GM11168 (cell line): ENCODE results near the gene GLRX3.

ENCODE experiments used
- in situ Hi-C: fragments of 300-500 bp; cut with MboI; formaldehyde crosslinking; loops from one replicate; pipeline ENCODE4 v1.12.0; 2022; ENCODE audit warnings: low sequenced_read_pairs; ENCODE audit not compliant: unreplicated experiment

The GLRX3 gene

DNA sequence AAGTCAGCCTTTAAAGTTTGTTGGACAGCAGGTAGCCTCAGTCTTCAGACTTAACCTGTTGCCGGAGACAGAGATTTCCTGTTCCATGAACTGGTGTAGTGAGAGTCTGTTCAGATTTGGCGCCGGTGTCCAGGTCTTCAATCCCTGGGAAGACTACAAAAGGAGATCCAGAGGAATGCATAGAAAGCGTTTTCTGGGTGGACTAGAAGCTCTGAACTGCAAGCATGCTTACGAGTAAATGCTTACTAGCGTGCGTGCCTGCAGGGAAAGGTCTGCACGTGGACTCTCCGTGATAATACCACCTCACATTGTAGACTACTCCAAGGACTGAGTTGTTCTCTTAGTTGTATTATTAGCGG is 878 bp downstream of the GLRX3 start:
- in situ Hi-C loops, result no loop called here

DNA sequence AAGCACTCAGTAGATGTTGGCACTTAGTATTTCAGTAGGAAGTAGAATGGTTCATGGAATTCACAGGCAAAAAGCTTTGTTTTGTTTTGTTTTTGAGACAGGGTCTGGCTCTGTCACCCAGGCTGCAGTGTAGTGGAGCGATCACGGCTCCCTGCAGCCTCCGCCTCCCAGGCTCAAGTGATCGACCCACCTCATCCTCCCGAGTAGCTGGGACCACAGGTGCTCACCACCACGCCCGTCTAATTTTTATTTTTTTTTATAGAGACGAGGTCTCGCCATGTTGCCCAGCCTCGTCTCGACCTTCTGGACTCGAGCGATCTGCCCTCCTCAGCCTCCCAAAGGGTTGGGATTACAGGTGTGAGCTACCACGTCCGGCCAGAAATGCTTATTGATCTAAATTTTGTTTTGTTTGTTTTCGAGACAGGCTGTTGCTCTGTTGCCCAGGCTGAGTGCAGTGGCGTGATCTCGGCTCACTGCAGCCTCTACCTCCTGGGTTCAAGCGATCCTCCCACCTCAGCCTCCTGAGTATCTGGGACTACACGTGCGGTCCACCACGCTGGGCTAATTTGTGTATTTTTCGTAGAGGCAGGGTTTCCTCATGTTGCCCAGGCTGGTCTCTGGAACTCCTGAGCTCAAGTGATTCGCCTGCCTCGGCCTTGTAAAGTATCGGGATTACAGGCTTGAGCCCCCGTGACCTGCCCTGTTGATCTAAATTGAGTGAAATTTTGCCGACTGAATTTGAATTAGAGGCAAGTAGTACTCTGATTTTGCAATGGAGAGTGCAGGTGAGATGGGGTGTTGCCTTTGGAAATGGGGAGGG is 1.7 kb downstream of the GLRX3 start:
- in situ Hi-C loops, result no loop called here

DNA sequence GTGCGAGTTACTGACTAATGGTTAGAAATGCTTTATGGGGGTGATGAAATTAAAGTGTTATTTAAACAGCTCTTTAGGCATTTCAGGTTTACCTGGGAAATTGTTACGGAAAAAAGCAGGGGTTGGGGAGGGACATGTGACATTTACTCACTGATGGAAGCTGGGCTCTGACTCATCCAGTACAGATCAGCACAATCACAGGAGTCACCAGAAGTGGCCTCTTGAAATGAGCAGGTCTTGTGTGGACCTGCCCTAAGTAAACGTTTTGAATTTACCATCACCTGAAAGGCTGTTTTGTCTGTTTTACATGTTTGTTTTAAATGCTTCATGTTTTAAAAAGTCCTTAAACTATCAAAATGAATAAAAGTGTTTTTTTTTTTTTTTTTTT is 2.3 kb downstream of the GLRX3 start:
- in situ Hi-C loops, result no loop called here

DNA sequence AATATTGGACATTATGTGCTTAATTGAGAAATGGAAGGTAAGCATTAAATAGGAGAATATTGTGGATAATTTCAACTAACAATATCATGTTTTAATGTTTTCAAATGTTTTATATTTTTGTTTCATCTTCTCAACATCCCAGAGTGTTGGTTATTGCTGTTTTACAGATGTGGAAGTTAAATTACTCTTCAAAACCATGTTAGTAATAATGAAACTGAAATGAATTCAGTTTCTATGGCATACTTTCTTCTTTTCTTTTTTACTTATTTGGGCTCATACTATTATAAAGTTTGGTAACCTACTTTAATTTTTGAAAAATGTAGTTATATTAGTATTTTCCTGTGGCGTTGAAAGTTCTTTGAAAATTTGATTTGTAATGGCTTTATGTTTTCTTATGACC is 4.2 kb downstream of the GLRX3 start:
- in situ Hi-C loops, result no loop called here

DNA sequence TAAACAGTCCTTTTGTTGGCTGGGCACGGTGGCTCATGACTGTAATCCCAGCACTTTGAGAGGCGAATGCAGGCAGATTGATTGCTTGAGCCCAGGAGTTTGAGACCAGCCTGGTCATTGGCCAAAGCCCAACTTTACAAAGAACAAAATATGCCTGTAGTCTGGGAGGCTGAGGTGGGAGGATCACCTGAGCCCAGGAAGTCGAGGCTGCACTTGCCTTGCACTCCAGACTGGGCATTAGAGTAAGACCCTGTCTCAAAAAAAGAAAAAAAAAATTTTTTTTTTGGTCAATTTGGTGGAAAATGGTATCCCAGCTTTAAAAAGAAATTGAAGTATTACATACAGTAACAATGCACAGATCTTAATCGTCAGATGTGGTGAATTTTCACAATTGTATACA is 4.8 kb downstream of the GLRX3 start:
- in situ Hi-C loops, result no loop called here

DNA sequence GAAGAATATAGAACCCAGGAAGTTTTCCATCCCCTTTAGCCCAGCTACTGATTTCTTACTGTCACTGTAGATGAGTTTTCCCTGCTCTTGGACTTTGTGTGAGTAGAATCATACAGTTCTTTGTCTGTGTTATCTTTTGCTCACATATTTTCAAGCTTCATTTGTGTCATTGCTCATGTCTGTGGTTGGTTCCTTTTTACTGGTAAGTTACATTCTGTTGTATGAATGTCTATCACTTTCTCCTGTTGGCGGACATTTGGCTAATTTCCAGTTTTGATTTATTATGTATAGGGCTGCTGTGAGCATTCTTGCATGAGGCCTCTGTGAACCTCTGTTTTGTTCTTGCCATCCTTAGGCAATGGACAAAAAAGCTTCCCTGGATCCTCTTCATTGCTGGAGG is 5.3 kb downstream of the GLRX3 start:
- in situ Hi-C loops, result no loop called here

DNA sequence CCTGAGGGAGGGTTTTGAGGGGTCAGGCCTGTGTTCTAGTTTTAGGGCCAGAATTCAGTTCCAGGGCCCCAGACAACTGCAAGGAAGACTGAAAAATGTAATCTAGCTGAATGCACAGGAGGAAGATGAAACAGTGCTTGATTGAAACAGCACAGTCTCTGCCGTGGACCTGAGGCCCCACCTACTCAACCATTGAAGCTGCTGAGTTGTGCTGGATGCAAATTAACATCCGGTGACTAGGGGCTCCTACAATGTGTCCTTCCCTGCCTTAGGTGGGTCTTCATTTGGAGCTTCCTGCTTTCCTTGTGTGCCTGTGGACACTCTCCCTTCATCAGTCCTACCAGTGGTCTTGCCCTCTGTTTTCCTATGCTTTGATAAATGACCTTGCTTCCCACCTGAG is 5.7 kb downstream of the GLRX3 start:
- in situ Hi-C loops, result no loop called here

DNA sequence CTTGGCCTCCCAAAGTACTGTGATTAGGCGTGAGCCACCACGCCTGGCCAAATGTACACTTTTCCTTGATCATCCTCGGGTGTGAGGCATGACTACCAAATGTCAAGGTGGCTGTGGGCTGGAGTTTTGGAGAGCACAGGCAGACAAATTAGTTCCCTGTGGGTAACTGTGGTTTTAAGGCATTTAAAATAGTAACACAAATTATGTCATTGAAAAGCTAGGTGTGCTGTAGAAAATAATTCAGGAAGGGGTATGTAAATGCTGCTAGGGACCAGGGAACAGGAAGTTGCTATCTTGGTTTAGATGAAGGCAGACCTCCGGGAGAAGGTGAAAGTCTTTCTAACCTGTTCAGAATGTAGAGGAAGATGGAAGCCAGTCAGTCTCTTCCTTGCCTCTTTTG is 9.9 kb downstream of the GLRX3 start:
- in situ Hi-C loops, result no loop called here

DNA sequence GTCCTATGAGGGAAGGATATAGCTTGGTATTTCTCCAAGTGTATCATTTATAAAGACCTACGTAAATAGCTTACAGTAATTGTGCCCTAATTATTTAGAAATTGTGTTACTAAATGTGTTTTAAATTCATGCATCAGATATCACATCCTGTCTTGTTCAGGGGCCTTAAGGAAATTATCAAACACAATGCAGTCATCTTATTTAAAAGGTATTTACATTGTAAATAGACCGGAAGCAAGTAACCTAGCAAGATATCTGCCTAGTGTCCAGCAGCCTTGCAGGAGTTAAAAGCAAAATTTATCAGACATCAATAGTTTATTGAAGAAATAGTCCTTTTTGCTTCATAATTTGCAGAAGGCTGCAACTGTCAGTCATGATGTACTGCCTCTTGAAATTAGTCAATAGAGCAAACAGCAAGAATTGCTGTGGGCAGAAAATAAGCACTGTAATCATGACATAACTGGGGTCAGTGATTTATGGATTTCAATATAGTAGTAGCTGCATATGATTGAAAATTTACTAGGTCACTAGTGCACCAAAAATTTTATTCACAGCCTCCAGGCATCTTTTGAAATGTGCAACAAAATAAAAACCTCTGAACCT is 23.1 kb downstream of the GLRX3 start:
- in situ Hi-C loops, result no loop called here

DNA sequence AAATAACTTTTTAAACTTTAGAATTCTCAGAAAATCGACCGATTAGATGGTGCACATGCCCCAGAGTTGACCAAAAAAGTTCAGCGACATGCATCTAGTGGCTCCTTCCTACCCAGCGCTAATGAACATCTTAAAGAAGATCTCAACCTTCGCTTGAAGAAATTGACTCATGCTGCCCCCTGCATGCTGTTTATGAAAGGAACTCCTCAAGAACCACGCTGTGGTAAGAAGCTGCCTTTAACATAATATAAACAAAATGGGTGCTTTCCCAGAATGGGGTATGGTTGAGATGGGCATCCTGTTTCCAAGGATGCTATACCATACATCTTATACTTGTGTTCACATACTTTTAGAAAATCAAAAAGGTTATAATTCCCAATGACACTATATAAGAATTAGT is 24.6 kb downstream of the GLRX3 start:
- in situ Hi-C loops, result no loop called here

DNA sequence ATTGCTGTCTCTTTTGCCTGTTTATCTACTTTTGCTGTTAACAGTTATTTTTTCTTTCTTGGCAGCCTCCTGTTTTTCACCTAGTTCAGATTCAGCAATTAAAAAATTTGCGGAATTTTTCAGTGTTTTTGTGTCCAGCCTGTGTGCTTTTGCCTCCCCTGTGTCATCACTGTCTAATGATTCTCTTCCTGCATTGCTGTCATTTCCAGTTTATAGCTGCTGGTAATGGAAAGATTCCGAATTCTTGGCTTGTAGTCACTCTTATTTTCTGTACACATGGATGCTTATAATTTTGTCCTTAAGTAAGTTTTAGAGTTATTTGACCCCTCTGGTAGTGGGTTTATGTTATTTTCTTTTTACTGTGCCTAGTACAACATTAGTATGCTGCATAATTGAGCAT is 25.1 kb downstream of the GLRX3 start:
- in situ Hi-C loops, result no loop called here

DNA sequence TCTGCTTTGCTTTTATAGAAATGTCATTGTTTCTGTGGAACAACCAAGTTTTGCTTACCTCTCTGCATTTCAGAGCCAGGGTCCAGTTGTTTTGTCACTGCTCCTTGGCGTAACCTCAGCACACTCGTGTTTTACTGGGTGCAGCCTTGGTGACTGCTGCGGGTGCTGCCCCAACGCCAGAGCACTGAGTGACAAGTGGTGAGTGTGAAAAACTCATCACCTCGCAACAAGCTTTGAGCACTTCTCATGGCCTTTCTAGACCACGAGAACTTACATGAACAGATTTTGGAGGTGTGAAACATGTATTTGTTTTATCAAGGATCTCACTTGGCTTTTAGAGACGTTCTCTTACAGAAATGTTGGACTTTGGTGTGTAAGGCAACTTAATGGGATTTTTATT is 31.0 kb downstream of the GLRX3 start:
- in situ Hi-C loops, result no loop called here

DNA sequence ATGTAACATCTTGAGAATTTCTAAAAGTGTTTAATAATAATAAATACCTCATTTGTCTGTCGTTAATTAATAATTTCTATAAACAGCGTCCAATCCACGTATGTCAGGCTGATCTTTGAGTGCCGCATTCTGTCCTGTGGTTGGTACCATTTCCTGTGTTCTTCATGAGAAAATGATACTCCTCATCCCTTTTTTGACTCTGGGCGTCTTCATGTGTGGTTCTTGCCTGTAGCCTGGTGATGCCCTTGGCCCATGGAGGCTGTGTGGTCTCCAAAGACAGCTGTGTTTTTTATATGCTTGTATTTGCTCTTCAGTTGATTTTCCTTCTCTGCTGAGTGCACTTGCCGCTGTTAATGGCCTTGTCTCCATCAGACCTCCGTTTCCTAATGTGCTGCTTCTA is 31.5 kb downstream of the GLRX3 start:
- in situ Hi-C loops, result no loop called here

DNA sequence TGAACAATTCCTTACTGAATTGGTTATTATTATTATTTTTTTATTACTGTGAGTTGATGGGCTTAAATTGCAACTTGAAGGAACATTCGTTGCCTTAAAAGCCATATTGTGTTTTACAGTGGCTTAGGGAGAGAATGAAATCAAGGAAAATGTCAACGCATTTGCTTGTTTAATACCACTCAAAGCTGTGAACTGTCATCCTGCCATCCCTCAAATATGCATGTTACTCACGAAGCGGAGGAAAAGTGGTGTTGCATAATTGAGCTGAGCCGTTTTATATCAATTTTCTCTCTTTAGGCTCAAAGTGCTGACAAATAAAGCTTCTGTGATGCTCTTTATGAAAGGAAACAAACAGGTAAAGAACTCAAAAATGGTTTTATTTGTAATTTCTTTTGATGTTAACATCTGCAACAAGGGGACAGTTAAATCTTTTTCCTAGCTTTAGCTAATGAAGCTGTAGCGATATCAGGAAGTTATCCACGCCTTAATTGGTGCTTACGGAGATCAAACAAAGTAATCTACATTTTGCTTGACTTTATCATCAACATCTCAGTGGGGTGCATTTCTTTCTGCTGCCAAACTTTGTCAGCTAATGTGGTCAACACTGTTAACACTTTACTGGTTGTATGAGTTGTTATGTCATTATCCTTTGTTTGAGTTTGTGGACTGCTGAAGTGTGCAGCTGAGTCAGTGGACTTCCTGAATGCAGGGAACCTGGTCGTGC is 33.1 kb downstream of the GLRX3 start:
- in situ Hi-C loops, result no loop called here

DNA sequence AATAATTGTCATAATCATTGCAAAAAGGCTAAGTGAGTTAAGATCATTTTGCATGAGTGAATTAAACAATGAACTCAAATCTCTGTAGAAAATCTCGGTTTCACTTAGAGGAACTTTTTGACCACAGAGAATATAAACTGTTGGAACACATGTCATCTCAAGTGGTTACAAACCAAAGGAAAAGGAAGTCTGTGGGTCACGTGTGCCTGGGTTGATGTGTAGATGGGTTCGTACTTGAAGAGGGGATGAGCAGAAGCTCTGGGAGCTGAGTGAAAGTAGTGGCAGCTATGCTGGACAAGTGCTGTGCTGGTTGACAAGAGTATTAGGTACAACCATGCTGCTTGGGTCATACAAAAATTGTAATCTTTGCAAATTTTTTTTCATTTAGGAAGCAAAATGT is 35.0 kb downstream of the GLRX3 start:
- in situ Hi-C loops, result no loop called here

DNA sequence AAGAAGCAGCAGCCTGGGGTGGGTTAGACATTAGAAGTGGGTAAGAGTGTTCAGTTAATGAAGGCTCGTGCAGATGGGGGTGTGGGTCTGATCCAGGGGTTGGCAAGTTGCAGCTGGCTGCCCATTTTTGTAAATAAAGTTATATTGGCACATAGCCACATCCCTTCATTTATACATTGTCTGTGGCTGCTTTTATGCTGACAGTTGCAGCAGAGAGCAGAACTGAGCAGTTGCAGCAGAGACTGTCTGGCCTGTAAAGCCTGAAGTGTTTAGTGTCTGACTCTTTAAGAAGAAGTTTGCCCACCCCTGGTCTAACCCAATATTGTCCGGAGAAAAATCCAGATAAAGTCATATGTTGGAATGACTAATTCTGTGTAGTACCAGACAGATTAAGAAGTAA is 38.1 kb downstream of the GLRX3 start:
- in situ Hi-C loops, result no loop called here

DNA sequence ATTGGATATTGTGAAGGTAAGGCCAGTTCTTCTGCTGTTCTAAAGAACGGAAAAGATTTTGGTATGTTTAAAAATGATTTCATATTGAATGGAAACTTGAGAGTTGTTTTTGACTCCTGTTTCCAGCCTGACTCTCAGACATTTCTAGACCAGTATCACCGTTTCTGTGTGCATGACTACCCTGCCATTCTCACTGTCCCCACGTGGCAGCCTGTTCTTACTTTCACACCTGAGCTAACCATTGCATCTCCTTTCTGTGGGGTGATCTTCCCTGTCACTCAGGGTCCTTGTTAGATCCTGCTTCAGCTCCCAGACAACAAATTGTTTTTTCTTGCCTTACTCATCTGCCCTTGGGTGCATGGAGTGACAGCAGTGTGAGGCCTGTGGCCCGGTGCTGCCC is 38.9 kb downstream of the GLRX3 start:
- in situ Hi-C loops, result loop anchor here (25.0 kb wide), 1 partner anchor 1712 kb away; no protein-coding TSS in a partner anchor

DNA sequence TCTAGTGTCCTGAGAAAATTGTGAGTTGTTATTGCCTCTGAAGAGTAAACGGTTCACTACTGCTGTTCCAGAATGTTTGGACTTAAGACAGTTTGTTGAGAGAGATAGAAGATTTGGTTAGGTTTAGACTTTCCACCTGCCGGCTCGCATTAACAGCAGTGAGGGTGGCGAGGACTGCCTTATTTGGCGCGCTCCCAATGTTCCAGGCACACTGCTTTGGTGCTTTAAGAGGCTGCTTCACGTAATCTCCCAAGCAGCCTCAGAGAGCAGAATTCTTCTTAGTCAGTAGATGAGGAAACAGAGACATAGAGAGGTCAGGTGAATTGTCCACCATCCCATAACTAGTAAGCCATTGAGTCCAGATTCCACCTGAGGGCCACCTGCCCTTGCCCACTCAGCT is 41.1 kb downstream of the GLRX3 start:
- in situ Hi-C loops, result loop anchor here (25.0 kb wide), 1 partner anchor 1710 kb away; no protein-coding TSS in a partner anchor

DNA sequence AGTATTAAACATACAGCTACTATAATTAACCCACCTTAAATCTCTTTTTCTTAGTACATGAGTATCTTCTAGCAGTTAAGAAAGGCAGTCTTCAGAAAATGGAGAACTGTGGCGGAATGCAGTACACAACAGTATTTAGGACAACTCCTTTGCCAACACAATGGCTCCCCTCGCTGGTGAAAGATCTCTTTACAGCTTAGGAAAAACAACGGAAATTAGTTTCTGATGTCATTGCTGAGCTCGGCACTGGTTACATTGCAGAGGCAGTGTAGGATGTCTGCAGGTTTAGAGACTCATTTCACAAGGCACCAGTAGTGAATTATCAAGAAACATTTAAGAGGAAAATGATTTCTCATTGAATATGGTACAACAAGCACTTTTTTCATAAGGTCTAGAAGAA is 43.4 kb downstream of the GLRX3 start:
- in situ Hi-C loops, result loop anchor here (25.0 kb wide), 1 partner anchor 1708 kb away; no protein-coding TSS in a partner anchor

DNA sequence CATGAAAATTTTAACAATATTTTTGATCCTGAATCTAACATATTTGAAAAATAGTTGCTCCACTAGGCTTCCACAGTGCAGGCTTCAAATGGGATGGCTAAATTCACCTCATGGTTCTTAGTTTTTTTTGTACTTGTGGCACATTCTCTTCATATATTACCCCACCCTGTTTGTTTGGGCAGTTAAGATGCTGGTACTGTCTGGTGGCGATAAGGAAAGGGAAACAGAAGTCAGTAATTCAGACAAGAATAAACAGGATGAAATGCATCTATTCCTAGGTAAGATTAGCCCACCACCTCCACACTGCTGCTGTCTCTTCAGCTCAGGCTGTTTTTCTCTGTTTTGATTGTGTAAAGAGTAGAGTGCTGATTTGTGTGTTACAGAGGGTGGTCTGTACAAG is 44.2 kb downstream of the GLRX3 start:
- in situ Hi-C loops, result loop anchor here (25.0 kb wide), 1 partner anchor 1707 kb away; no protein-coding TSS in a partner anchor

DNA sequence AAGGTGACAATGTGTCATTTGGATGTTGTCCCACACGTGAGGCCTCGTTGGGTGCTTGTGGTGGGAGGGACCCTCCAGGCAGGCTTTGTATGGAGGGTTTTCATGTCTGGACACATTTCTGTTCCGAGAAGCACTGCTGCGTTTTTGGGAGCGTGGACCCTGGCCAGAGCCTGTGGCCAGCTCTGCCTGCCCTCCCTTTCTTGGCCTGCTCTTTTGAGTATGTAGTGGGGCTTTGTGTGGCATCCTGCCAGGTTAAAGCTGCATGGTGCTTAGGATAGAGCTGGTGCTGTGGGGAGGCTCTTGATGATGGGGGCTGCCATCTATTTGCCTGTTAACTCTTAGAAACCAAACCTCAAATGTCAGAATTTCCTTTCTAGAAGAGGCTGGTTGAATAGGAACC is 45.7 kb downstream of the GLRX3 start:
- in situ Hi-C loops, result loop anchor here (25.0 kb wide), 1 partner anchor 1705 kb away; no protein-coding TSS in a partner anchor
